Endothelial cell of umbilical vein (primary cell): ENCODE data around the gene NEO1.

Source experiments
- EZH2 ChIP-seq: IDR thresholded peaks from 2 replicates; pipeline ENCODE4 v1.6.1; 2012; ENCODE audit warnings: borderline replicate concordance, low read depth, mild to moderate bottlenecking, moderate library complexity, low read length, inconsistent platforms; ENCODE audit not compliant: severe bottlenecking
- FOS ChIP-seq: IDR thresholded peaks from 2 replicates; pipeline ENCODE4 v1.6.1; 2011; ENCODE audit warnings: mild to moderate bottlenecking, low read length, moderate library complexity, borderline replicate concordance; ENCODE audit not compliant: insufficient read depth
- GATA2 ChIP-seq: IDR thresholded peaks from 2 replicates; pipeline ENCODE4 v1.7.0; 2011; ENCODE audit warnings: low read depth, mild to moderate bottlenecking, moderate library complexity, mixed read lengths, low read length; ENCODE audit not compliant: insufficient read length, insufficient read depth
- JUN ChIP-seq: IDR thresholded peaks from 2 replicates; pipeline ENCODE4 v1.6.1; 2011; ENCODE audit warnings: borderline replicate concordance, low read depth; ENCODE audit not compliant: insufficient read length, insufficient read depth
- MYC ChIP-seq: IDR thresholded peaks from one replicate; pipeline ENCODE4 v1.6.1; 2011; ENCODE audit warnings: mild to moderate bottlenecking, low read depth, low read length
- POLR2A ChIP-seq: IDR thresholded peaks from 2 replicates; pipeline ENCODE4 v1.6.1; 2012; ENCODE audit warnings: low read depth, mild to moderate bottlenecking, control low read depth, low read length
- POLR2AphosphoS5 ChIP-seq: IDR thresholded peaks from 2 replicates; pipeline ENCODE4 v1.6.1; 2012; ENCODE audit warnings: low read depth, mild to moderate bottlenecking, control low read depth, low read length, moderate library complexity; ENCODE audit not compliant: insufficient read depth
- TF ChIP-seq, protein P1 (sequence below), 2 donors: IDR thresholded peaks; 1 replicate in 1 of 2; 2 replicates in 1 of 2; pipeline ENCODE4 v1.5.1; 2011; ENCODE audit warnings: low read length in 2 of 2, mild to moderate bottlenecking in 2 of 2, moderate library complexity in 2 of 2, control low read depth in 1 of 2, inconsistent platforms in 1 of 2, low read depth in 1 of 2; ENCODE audit not compliant: insufficient read depth in 1 of 2; ENCODE audit errors: extremely low read depth in 1 of 2
- TF ChIP-seq, protein P2 (sequence below): IDR thresholded peaks from 2 replicates; pipeline ENCODE4 v1.6.1; 2011; ENCODE audit not compliant: insufficient read depth, insufficient read length

DNA sequence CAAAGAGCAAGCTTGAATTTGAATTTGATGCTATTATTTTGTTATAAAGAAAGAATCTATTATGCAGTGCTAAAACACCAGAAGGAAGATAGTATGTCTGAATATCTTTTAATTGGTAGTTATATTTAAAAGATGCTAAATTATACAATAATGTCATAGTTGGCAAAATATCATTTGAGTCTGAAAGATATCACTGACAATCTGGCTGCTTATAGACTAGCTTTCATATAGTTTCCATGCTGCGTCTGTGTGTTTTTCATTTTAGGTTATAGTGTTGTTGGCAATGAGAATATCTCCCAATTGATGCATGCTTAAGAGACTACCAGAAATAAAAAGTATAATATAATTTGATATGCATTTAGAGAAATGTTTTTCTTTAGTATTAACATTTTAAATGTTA, 142.9 kb downstream of the NEO1 start:
- TF ChIP-seq, protein P1, sequence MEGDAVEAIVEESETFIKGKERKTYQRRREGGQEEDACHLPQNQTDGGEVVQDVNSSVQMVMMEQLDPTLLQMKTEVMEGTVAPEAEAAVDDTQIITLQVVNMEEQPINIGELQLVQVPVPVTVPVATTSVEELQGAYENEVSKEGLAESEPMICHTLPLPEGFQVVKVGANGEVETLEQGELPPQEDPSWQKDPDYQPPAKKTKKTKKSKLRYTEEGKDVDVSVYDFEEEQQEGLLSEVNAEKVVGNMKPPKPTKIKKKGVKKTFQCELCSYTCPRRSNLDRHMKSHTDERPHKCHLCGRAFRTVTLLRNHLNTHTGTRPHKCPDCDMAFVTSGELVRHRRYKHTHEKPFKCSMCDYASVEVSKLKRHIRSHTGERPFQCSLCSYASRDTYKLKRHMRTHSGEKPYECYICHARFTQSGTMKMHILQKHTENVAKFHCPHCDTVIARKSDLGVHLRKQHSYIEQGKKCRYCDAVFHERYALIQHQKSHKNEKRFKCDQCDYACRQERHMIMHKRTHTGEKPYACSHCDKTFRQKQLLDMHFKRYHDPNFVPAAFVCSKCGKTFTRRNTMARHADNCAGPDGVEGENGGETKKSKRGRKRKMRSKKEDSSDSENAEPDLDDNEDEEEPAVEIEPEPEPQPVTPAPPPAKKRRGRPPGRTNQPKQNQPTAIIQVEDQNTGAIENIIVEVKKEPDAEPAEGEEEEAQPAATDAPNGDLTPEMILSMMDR (IDR thresholded peaks at IDR 0.05; ENCODE audit: extremely low read depth in 1 of 2, insufficient read depth in 1 of 2, low read depth in 1 of 2, low read length in 2 of 2) = no peak
- no peak for TF ChIP-seq MYC
- TF ChIP-seq POLR2A = no peak
- TF ChIP-seq POLR2AphosphoS5 = no peak
- TF ChIP-seq, protein P2, sequence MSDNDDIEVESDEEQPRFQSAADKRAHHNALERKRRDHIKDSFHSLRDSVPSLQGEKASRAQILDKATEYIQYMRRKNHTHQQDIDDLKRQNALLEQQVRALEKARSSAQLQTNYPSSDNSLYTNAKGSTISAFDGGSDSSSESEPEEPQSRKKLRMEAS = no peak
- no peak for TF ChIP-seq EZH2
- no peak for TF ChIP-seq JUN
- TF ChIP-seq GATA2 = no peak
- TF ChIP-seq FOS = no peak
